HT1080 (cell line): Measurements from ENCODE around the gene SYCE3. TPM values are rescaled to one million over a fixed set of nuclear protein-coding genes. Genes with fewer than 3 reads are reported as not detected.
"Not testable (repeated sequence)": the region's sequence is repeated elsewhere in the genome, so short reads cannot be mapped to it uniquely, and the experiment has no call there.

Source experiments
- DNase-seq: peaks from one replicate; pipeline ENCODE4 v3.0.0-alpha.2; 2015; ENCODE audit warnings: low read depth
- polyA plus RNA-seq, 2 experiments: library from polyadenylated mRNA; depleted of rRNA; stranded (reverse); fragments of >200 nt; gene quantifications; 2 replicates each; pipeline ENCODE4 v1.2.3, GENCODE V29; 2015
- total RNA-seq: library from RNA; depleted of rRNA; stranded (reverse); fragments of >200 nt; shearing (Covaris generic); gene quantifications from 2 replicates; pipeline ENCODE4 v1.2.3, GENCODE V29; 2014; rRNA removed

SYCE3 gene
- total RNA-seq, result not detected in 2 replicates
- polyA plus RNA-seq (2015; cell fraction: cytosol; rRNA removed), result 2.7 and 5.4 TPM in 2 replicates
- 1.2 TPM in 1 of 2 replicates, not detected in the other for polyA plus RNA-seq (2015; cell fraction: nucleus; rRNA removed)

- peak; percentile 88 for DNase-seq
Measured at GRCh38 chr22:50562523-50563412, at the start of gene SYCE3. TSS of gene SYCE3 (minus strand) at chr22:50562919. CDS start at chr22:50556405, 6,514 bp downstream.

- no peak for DNase-seq
Measured at GRCh38 chr22:50612168-50612527, 49.4 kb upstream of the SYCE3 start.

- no peak for DNase-seq
Measured at GRCh38 chr22:50611341-50612060, 48.8 kb upstream of the SYCE3 start.

- DNase-seq, result no peak
Measured at GRCh38 chr22:50610581-50610980, 47.9 kb upstream of the SYCE3 start.

- DNase-seq, result no peak
Measured at GRCh38 chr22:50610041-50610451, 47.3 kb upstream of the SYCE3 start.

- DNase-seq, result no peak
Measured at GRCh38 chr22:50609599-50609998, 46.9 kb upstream of the SYCE3 start.

- DNase-seq, result no peak
Measured at GRCh38 chr22:50608996-50609395, 46.3 kb upstream of the SYCE3 start.

- DNase-seq, result not testable (repeated sequence)
Measured at GRCh38 chr22:50608058-50608840, 45.5 kb upstream of the SYCE3 start.

- no peak for DNase-seq
Measured at GRCh38 chr22:50607659-50608020, 44.9 kb upstream of the SYCE3 start.

- DNase-seq, result no peak
Measured at GRCh38 chr22:50606946-50607658, 44.4 kb upstream of the SYCE3 start.

- no peak for DNase-seq
Measured at GRCh38 chr22:50606165-50606945, 43.6 kb upstream of the SYCE3 start.

- DNase-seq, result no peak
Measured at GRCh38 chr22:50605613-50606074, 42.9 kb upstream of the SYCE3 start.

GRCh38 chr22:50605002-50605612 is 42.4 kb upstream of the SYCE3 start:
- no peak for DNase-seq

GRCh38 chr22:50604256-50605001 is 41.7 kb upstream of the SYCE3 start:
- no peak for DNase-seq

- no peak for DNase-seq
Measured at GRCh38 chr22:50603511-50604255, 41.0 kb upstream of the SYCE3 start.

GRCh38 chr22:50602338-50602700 is 39.6 kb upstream of the SYCE3 start:
- no peak for DNase-seq

GRCh38 chr22:50601669-50602337 is 39.1 kb upstream of the SYCE3 start:
- DNase-seq, result no peak
